ENCODE results near the gene BEST3. TPM values are rescaled to one million over a fixed set of nuclear protein-coding genes. Genes with fewer than 3 reads are reported as not detected.

BEST3 gene
- total and polyA plus RNA-seq, 2 of the 4 experiments (the other 2 are of a cell fraction) = under 0.01 to 0.07 TPM

- H3K27ac ChIP-seq (ENCODE audit: insufficient read depth, low read length) = no peak within 1 kb of the TSS
- no peak for TF ChIP-seq USF2 (IDR thresholded peaks at IDR 0.05; ENCODE audit: low read depth, low read length)
- H3K9me3 ChIP-seq (ENCODE audit: control insufficient read depth, insufficient read depth, low read length) = no peaks in the 10 kb centered on the region
- peaks cover 4% of the 10 kb centered on the region for H3K27me3 ChIP-seq (ENCODE audit: control insufficient read depth, insufficient read depth, low read length)
- DNase-seq (no peak), ATAC-seq (ENCODE audit: low read depth) (no peak)
- H3K23ac ChIP-seq (ENCODE audit: low read depth, low read length) = no peak within 1 kb of the TSS
- H3K9me1 ChIP-seq (ENCODE audit: insufficient read depth, low read length) = no peaks in the 10 kb centered on the region
- no peak within 1 kb of the TSS for H2BK5ac ChIP-seq (ENCODE audit: low read depth, low read length, poor library complexity, severe bottlenecking)
- ChIA-PET CTCF (no interaction called here), POLR2A (ENCODE audit: unreplicated experiment) (interaction anchor here (0.6 kb wide), 1 partner anchor 38 kb away, joined by 3 read pairs; no protein-coding TSS in a partner anchor)
- H2BK15ac ChIP-seq (ENCODE audit: low read depth, low read length) = no peak within 1 kb of the TSS
- no peaks in the 10 kb centered on the region for H3K36me3 ChIP-seq (ENCODE audit: control insufficient read depth, insufficient read depth, low read length)
- no peak within 1 kb of the TSS for H2AK5ac ChIP-seq (ENCODE audit: low read depth, low read length)
- in situ Hi-C loops (cut with MboI; ENCODE audit: low sequenced_read_pairs) = no loop called here
- H4K91ac ChIP-seq (ENCODE audit: insufficient read depth, low read depth, low read length) = no peak within 1 kb of the TSS
- H3K56ac ChIP-seq (ENCODE audit: extremely low read depth, insufficient read depth, low read length) = no peak within 1 kb of the TSS
- no peak within 1 kb of the TSS for H3K14ac ChIP-seq (replicated peaks; ENCODE audit: low read depth, low read length)
- H4K5ac ChIP-seq (ENCODE audit: low read depth, low read length) = no peak within 1 kb of the TSS
- no peak within 1 kb of the TSS for H3K18ac ChIP-seq (ENCODE audit: low read depth, low read length)
- no peak within 1 kb of the TSS for H3K9ac ChIP-seq (ENCODE audit: low read depth, low read length)
- H3K4ac ChIP-seq (ENCODE audit: low read depth, low read length) = no peak within 1 kb of the TSS
- H2AFZ ChIP-seq (replicated peaks; ENCODE audit: low read length, poor library complexity) = no peak within 1 kb of the TSS
- BruUV-seq (replicated peaks) = no TSS peak
- no peak within 1 kb of the TSS for H3K4me2 ChIP-seq (ENCODE audit: low read depth, low read length)
- no peak within 1 kb of the TSS for H3K4me3 ChIP-seq (ENCODE audit: insufficient read depth, low read depth, low read length)
- intact Hi-C loops (cut with micrococcal nuclease) = loop anchor here (5.0 kb wide), 1 partner anchor 52 kb away; no protein-coding TSS in a partner anchor
- H3K79me1 ChIP-seq (ENCODE audit: low read depth in 1 of 2, low read length in 2 of 2) = no peaks in the 10 kb centered on the region
- dilution Hi-C loops (cut with HindIII; ENCODE audit: low sequenced_read_pairs, unreplicated experiment) = no loop called here
- whole genome bisulfite sequencing, 2 experiments (ENCODE audit: extremely low coverage in 2 of 2, insufficient read length in 1 of 2) = 73% methylated on average over 7 of the region's 11 CpGs; no CpG with 5 or more reads in 1 of the 2 experiments
- no peak within 1 kb of the TSS for H2BK20ac ChIP-seq (ENCODE audit: low read depth, low read length)
- H2AK9ac ChIP-seq (replicated peaks; ENCODE audit: low read depth, low read length, poor library complexity) = no peak within 1 kb of the TSS
- H3K4me1 ChIP-seq (ENCODE audit: control insufficient read depth, insufficient read depth, low read length) = no peaks in the 10 kb centered on the region
- H2BK120ac ChIP-seq (ENCODE audit: low read depth, low read length) = no peak within 1 kb of the TSS
- no peaks in the 10 kb centered on the region for H4K20me1 ChIP-seq (ENCODE audit: insufficient read depth, low read length)
- no peak within 1 kb of the TSS for H4K8ac ChIP-seq (ENCODE audit: low read depth in 2 of 2, low read length in 2 of 2)
Observed at GRCh38 chr12:69610729-69611128, 88.4 kb downstream of the BEST3 start, which contains the start of gene LRRC10. TSS of gene LRRC10 (minus strand) at chr12:69610907. CDS start at chr12:69610838, 69 bp downstream.

All from IMR-90 (cell line).